Parathyroid adenoma (tissue), 2 donors: Measurements from ENCODE around the gene OGA.

Source experiments
- H2AFZ ChIP-seq: fragments of 300-600 bp; sonication (generic); one replicate; pipeline ENCODE4 v1.7.0; 2017; ENCODE audit warnings: antibody characterized with exemption, mild to moderate bottlenecking
- H3K27ac ChIP-seq: fragments of 300-600 bp; sonication (generic); one replicate; pipeline ENCODE4 v1.7.0; 2017
- H3K27me3 ChIP-seq: fragments of 300-600 bp; sonication (generic); one replicate; pipeline ENCODE4 v1.7.0; 2017; ENCODE audit warnings: low read length; ENCODE audit not compliant: control insufficient read depth, insufficient read depth
- H3K36me3 ChIP-seq: fragments of 300-600 bp; sonication (generic); one replicate; pipeline ENCODE4 v1.7.0; 2017; ENCODE audit warnings: low read length; ENCODE audit not compliant: control insufficient read depth, insufficient read depth
- H3K4me1 ChIP-seq: fragments of 300-600 bp; sonication (generic); one replicate; pipeline ENCODE4 v1.7.0; 2017; ENCODE audit warnings: control low read depth
- H3K4me2 ChIP-seq: fragments of 300-600 bp; sonication (generic); one replicate; pipeline ENCODE4 v1.7.0; 2017; ENCODE audit warnings: low read length
- H3K4me3 ChIP-seq: fragments of 300-600 bp; sonication (generic); one replicate; pipeline ENCODE4 v1.7.0; 2017; ENCODE audit warnings: low read depth, low read length
- H3K79me2 ChIP-seq: fragments of 300-600 bp; sonication (generic); one replicate; pipeline ENCODE4 v1.7.0; 2017; ENCODE audit warnings: control low read depth
- H3K9ac ChIP-seq: fragments of 300-600 bp; sonication (generic); one replicate; pipeline ENCODE4 v1.7.0; 2017; ENCODE audit warnings: mild to moderate bottlenecking
- H3K9me3 ChIP-seq: fragments of 300-600 bp; sonication (generic); one replicate; pipeline ENCODE4 v1.7.0; 2017; ENCODE audit warnings: low read length; ENCODE audit not compliant: control insufficient read depth
- TF ChIP-seq, protein P1 (sequence below): fragments of 300-600 bp; sonication (generic); IDR thresholded peaks from one replicate; pipeline ENCODE4 v1.7.0; 2017; ENCODE audit warnings: antibody characterized with exemption, mild to moderate bottlenecking
- donor health status: primary hyperparathyroidism.

The OGA gene

DNA sequence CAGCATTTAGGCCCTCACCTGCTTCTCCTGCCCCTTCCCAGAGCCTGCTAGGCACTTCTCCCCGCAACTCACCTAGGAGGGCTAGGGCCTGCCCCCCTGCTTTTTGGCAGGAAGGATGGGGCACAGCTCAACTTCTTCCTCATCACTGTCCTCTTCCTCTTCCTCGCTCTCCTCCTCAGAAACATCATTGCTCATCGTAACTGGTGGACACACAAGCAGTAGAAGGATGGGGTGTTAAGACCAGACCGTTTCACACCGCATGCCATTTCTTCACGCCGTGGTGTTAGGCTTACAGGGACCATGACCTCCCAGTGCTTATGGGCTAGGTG lies 36.6 kb downstream of the OGA start:
- no peaks in the 10 kb centered on the region for H3K9me3 ChIP-seq
- H2AFZ ChIP-seq = no peak overlapping the region
- H3K27ac ChIP-seq = no peak overlapping the region
- TF ChIP-seq, protein P1, sequence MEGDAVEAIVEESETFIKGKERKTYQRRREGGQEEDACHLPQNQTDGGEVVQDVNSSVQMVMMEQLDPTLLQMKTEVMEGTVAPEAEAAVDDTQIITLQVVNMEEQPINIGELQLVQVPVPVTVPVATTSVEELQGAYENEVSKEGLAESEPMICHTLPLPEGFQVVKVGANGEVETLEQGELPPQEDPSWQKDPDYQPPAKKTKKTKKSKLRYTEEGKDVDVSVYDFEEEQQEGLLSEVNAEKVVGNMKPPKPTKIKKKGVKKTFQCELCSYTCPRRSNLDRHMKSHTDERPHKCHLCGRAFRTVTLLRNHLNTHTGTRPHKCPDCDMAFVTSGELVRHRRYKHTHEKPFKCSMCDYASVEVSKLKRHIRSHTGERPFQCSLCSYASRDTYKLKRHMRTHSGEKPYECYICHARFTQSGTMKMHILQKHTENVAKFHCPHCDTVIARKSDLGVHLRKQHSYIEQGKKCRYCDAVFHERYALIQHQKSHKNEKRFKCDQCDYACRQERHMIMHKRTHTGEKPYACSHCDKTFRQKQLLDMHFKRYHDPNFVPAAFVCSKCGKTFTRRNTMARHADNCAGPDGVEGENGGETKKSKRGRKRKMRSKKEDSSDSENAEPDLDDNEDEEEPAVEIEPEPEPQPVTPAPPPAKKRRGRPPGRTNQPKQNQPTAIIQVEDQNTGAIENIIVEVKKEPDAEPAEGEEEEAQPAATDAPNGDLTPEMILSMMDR = no peak
- H3K4me1 ChIP-seq = peaks cover 50% of the 10 kb centered on the region
- no peaks in the 10 kb centered on the region for H3K79me2 ChIP-seq
- no peaks in the 10 kb centered on the region for H3K27me3 ChIP-seq
- peak overlapping the region; percentile 4 for H3K4me2 ChIP-seq
- H3K36me3 ChIP-seq = no peaks in the 10 kb centered on the region
- H3K9ac ChIP-seq = no peak overlapping the region
- no peak overlapping the region for H3K4me3 ChIP-seq

DNA sequence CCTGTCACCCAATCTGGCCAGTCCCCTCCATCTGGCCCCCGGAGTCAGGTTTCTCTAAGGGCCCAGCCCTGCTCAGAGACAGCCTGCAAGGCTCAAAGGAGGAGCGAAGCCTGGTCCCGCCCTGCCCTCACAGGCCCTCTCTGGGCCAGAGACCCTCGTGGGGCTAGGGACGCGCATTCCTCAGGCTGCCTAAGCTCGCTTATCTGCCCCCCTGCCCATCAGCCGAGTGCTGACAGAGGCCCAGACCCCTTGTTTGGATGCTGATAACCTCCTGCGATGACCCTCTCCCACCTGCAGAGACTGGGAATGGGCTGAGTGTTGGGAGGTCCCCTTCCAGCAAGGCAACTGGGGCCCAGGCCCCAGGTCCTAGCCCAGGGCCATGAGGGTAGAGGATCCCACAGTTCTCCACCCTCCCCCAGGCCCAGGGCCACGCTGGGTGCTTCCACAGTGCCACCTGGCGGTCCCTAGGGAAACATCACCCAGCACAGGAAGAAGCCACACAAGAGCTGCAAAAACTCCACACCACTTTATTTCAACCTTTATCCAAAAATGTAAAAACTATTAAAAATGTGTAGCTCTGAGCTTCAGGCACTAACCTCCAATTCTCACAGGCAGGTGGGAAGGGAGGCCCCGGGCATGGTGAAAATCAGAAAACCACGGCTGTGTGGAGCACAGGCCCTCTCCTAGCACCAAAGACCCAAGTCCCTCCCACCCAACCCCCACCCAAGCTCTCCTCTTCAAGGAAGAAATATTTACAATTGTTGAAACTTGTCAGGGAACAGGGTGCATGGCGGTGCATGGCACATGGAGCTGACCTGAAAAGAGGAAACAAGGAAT lies 37.2 kb downstream of the OGA start:
- Histone ChIP-seq H3K4me3 (no peak overlapping the region), H3K27ac (no peak overlapping the region), H2AFZ (no peak overlapping the region), H3K36me3 (no peaks in the 10 kb centered on the region), H3K4me2 (peak overlapping the region; percentile 29), H3K9ac (no peak overlapping the region), H3K27me3 (no peaks in the 10 kb centered on the region), H3K79me2 (no peaks in the 10 kb centered on the region), H3K4me1 (peaks cover 47% of the 10 kb centered on the region), H3K9me3 (no peaks in the 10 kb centered on the region)
- TF ChIP-seq, protein P1 = peak; percentile 92

DNA sequence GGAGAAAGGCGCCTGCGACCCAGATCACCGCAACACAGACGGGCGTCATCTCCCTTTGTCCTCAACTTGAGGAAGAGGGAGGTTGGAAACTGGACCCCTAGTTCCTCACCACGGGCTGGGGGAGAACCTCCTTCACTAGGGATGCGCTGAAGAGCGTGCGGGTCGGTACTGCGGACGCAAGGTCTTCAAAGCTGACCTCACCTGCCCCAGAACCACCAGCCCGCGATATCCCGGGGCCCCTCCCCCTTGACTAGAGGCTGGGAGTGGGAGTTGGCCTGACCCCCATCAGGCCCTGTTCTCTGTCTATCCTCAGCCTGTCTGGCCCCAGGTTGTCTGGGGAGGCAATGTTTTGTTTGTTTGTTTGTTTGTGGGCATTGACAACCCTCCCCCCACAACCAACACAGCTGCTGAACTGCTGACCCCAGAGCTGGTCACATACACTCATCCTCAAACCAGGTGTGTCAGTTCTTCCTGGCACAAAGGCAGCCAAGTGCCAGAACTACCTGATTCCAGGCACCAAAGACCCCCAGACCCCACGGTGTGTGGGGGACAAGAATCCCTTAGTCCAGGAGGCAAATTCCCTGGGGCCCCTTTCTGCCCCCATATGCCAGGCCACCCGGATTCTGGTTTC lies 37.9 kb downstream of the OGA start:
- Histone ChIP-seq H3K4me2 (peak overlapping the region; percentile 61), H3K79me2 (no peaks in the 10 kb centered on the region), H3K36me3 (no peaks in the 10 kb centered on the region), H2AFZ (peak overlapping the region; percentile 1), H3K4me3 (peak overlapping the region; percentile 48), H3K9me3 (no peaks in the 10 kb centered on the region), H3K27me3 (no peaks in the 10 kb centered on the region), H3K27ac (no peak overlapping the region), H3K9ac (no peak overlapping the region), H3K4me1 (peaks cover 42% of the 10 kb centered on the region)
- TF ChIP-seq, protein P1 = peak; percentile 17

DNA sequence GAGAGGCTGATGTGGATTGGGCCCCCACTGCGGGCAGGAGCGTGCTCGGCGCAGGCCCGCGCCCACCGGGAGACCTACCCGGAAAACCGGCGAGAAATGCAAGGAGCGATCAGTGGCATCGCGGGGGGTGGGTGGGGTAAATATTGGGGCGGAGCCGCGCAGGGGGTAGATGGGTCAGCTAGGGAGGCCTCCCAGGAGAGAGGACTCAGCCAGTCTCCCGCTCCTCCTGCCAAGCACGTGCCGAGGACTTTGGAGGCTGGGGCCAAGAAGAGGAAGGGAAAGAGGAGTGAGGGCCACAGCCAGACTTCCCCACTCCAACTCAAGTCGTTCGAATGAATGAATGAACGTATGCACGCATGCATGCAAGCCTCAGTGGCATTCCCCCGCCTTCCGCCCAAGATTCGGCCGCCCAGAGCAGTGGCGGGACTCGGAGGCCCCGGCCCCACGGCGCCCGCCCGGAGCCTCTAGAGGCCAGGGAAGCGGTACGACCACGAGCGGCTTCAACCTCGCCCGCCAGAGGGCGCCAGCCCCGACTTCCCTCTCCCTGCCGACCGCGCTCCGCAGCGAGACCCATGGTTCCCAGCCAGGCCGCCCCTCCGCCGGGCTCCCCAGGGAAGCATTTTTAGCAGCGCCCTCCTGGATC lies 38.6 kb downstream of the OGA start:
- H3K4me2 ChIP-seq = peak overlapping the region; percentile 61
- TF ChIP-seq, protein P1 = peak; percentile 82
- H3K9ac ChIP-seq = no peak overlapping the region
- peak overlapping the region; percentile 48 for H3K4me3 ChIP-seq
- no peaks in the 10 kb centered on the region for H3K9me3 ChIP-seq
- peaks cover 3% of the 10 kb centered on the region for H3K27me3 ChIP-seq
- peak overlapping the region; percentile 23 for H2AFZ ChIP-seq
- no peak overlapping the region for H3K27ac ChIP-seq
- H3K4me1 ChIP-seq = peaks cover 37% of the 10 kb centered on the region
- no peaks in the 10 kb centered on the region for H3K79me2 ChIP-seq
- H3K36me3 ChIP-seq = no peaks in the 10 kb centered on the region
